RWPE2 (cell line): ENCODE data around the gene SPTLC3.

ENCODE experiments used
- ATAC-seq: fragments of 200-7000 bp; cut with Tn5 transposase; 3 replicates; pipeline ENCODE4 v1.9.1; 2021; ENCODE audit warnings: low read depth
- DNase-seq: peaks from one replicate; pipeline ENCODE4 v3.0.0-alpha.2; 2020; ENCODE audit warnings: low spot score
- H3K27ac ChIP-seq: fragments of 450-650 bp; 2 replicates; pipeline ENCODE4 v1.5.1; 2017; ENCODE audit warnings: mild to moderate bottlenecking; ENCODE audit not compliant: poor library complexity, severe bottlenecking
- H3K27me3 ChIP-seq: fragments of 250-450 bp; sonication (Bioruptor Pico); 2 replicates; pipeline ENCODE4 v1.5.1; 2021; ENCODE audit warnings: mild to moderate bottlenecking, moderate library complexity; ENCODE audit not compliant: insufficient read depth, poor library complexity, severe bottlenecking
- H3K36me3 ChIP-seq: fragments of 250-450 bp; sonication (Bioruptor Pico); 2 replicates; pipeline ENCODE4 v1.5.1; 2020; ENCODE audit warnings: low read depth, mild to moderate bottlenecking, moderate library complexity
- H3K4me1 ChIP-seq: fragments of 250-450 bp; sonication (Bioruptor Pico); 2 replicates; pipeline ENCODE4 v1.5.1; 2021; ENCODE audit warnings: mild to moderate bottlenecking, moderate library complexity; ENCODE audit not compliant: insufficient read depth, poor library complexity, severe bottlenecking
- H3K4me3 ChIP-seq: fragments of 250-450 bp; sonication (Bioruptor Pico); 2 replicates; pipeline ENCODE4 v1.5.1; 2021; ENCODE audit warnings: mild to moderate bottlenecking, moderate library complexity; ENCODE audit not compliant: severe bottlenecking
- H3K9me3 ChIP-seq: fragments of 250-450 bp; sonication (Bioruptor Pico); 2 replicates; pipeline ENCODE4 v1.5.1; 2021; ENCODE audit warnings: mild to moderate bottlenecking, moderate library complexity; ENCODE audit not compliant: severe bottlenecking
- CTCF ChIP-seq: fragments of 450-650 bp; IDR thresholded peaks from one replicate; pipeline ENCODE4 v1.5.1; 2017; ENCODE audit warnings: mild to moderate bottlenecking, moderate library complexity; ENCODE audit not compliant: poor library complexity, severe bottlenecking

The SPTLC3 gene

GRCh38 chr20:13211956-13212618 lies 203.3 kb downstream of the SPTLC3 start:
- no peaks in the 10 kb centered on the region for H3K9me3 ChIP-seq
- H3K27ac ChIP-seq = no peak overlapping the region
- ATAC-seq (no peak), DNase-seq (no peak)
- no peaks in the 10 kb centered on the region for H3K36me3 ChIP-seq
- H3K4me3 ChIP-seq = no peak overlapping the region
- peaks cover 4% of the 10 kb centered on the region for H3K27me3 ChIP-seq
- TF ChIP-seq CTCF = no peak
- H3K4me1 ChIP-seq = no peaks in the 10 kb centered on the region

- no peaks in the 10 kb centered on the region for H3K9me3 ChIP-seq
- H3K27ac ChIP-seq = no peak overlapping the region
- no peak overlapping the region for H3K4me3 ChIP-seq
Observed at GRCh38 chr20:13212750-13213149, 204.0 kb downstream of the SPTLC3 start.

GRCh38 chr20:13213335-13213734 lies 204.6 kb downstream of the SPTLC3 start:
- no peaks in the 10 kb centered on the region for H3K4me1 ChIP-seq
- peaks cover 13% of the 10 kb centered on the region for H3K27me3 ChIP-seq
- no peaks in the 10 kb centered on the region for H3K9me3 ChIP-seq
- ATAC-seq = no peak
- no peaks in the 10 kb centered on the region for H3K36me3 ChIP-seq
- DNase-seq = no peak
- TF ChIP-seq CTCF = no peak
- H3K27ac ChIP-seq = no peak overlapping the region
- H3K4me3 ChIP-seq = no peak overlapping the region

More at GRCh38 chr20:13212750-13213149, 204.0 kb downstream of the SPTLC3 start:
- H3K36me3 ChIP-seq = no peaks in the 10 kb centered on the region
- peaks cover 11% of the 10 kb centered on the region for H3K27me3 ChIP-seq
- DNase-seq (no peak), ATAC-seq (no peak)
- TF ChIP-seq CTCF = no peak
- H3K4me1 ChIP-seq = no peaks in the 10 kb centered on the region

GRCh38 chr20:13216533-13216932 lies 207.8 kb downstream of the SPTLC3 start:
- DNase-seq (no peak), ATAC-seq (no peak)
- peaks cover 40% of the 10 kb centered on the region for H3K27me3 ChIP-seq
- H3K27ac ChIP-seq = no peak overlapping the region
- H3K36me3 ChIP-seq = no peaks in the 10 kb centered on the region
- no peak overlapping the region for H3K4me3 ChIP-seq
- TF ChIP-seq CTCF = no peak
- H3K4me1 ChIP-seq = no peaks in the 10 kb centered on the region
- no peaks in the 10 kb centered on the region for H3K9me3 ChIP-seq
